Rectal smooth muscle tissue (tissue), 1 donor: ENCODE data around the gene RPS13.
"Not testable (repeated sequence)": the region's sequence is repeated elsewhere in the genome, so short reads cannot be mapped to it uniquely, and the experiment has no call there.

Experiments used
- H3K27ac ChIP-seq: one replicate; pipeline ENCODE4 v1.7.0; 2013; ENCODE audit warnings: low read depth, low read length, inconsistent platforms
- H3K27me3 ChIP-seq: one replicate; pipeline ENCODE4 v1.7.0; 2013; ENCODE audit warnings: low read length; ENCODE audit not compliant: control insufficient read depth, insufficient read depth
- H3K36me3 ChIP-seq: one replicate; pipeline ENCODE4 v1.7.0; 2013; ENCODE audit warnings: low read length; ENCODE audit not compliant: control insufficient read depth, insufficient read depth
- H3K4me1 ChIP-seq: one replicate; pipeline ENCODE4 v1.7.0; 2013; ENCODE audit warnings: low read length; ENCODE audit not compliant: control insufficient read depth, insufficient read depth
- H3K4me3 ChIP-seq: one replicate; pipeline ENCODE4 v1.7.0; 2013; ENCODE audit warnings: low read length
- H3K9ac ChIP-seq: one replicate; pipeline ENCODE4 v1.7.0; 2013; ENCODE audit warnings: low read length

Gene RPS13

GRCh38 chr11:17077520-17078401, at the start of gene RPS13:
Gene RPS13 (minus strand): TSS chr11:17077667. CDS start chr11:17077641, 26 bp downstream.
- Histone ChIP-seq H3K27me3 (no peaks in the 10 kb centered on the region), H3K9ac (peak within 1 kb of the TSS; percentile 58), H3K4me3 (peak within 1 kb of the TSS; percentile 68), H3K36me3 (peaks cover 13% of the 10 kb centered on the region), H3K4me1 (peaks cover 3% of the 10 kb centered on the region), H3K27ac (peak within 1 kb of the TSS; percentile 77)

DNA sequence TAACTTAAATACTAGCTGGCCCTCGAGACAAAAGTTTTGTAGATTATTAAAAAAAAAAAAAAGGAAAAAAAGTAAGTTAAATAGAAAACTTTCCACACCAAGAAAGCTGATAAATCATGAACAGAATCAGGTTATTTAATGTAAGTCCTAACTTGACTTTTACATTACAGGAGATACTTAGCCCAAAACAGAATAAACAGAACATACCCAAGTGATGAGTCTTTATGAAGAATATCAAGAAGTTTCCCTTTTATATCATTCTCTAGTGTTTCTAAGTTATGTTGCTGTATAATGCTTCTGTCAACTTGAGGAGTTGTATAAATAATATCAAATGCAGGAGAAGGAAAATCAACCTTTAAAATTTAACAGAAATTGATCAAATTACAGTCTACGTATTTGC, 44.5 kb upstream of the RPS13 start:
- Histone ChIP-seq H3K4me3 (no peak overlapping the region), H3K9ac (no peak overlapping the region), H3K4me1 (no peaks in the 10 kb centered on the region), H3K27me3 (no peaks in the 10 kb centered on the region), H3K36me3 (peaks cover 3% of the 10 kb centered on the region), H3K27ac (no peak overlapping the region)

GRCh38 chr11:17117262-17117661, 39.8 kb upstream of the RPS13 start:
- no peak overlapping the region for H3K4me3 ChIP-seq
- H3K36me3 ChIP-seq, result peaks cover 6% of the 10 kb centered on the region
- H3K27ac ChIP-seq, result no peak overlapping the region
- H3K27me3 ChIP-seq, result no peaks in the 10 kb centered on the region
- no peak overlapping the region for H3K9ac ChIP-seq
- H3K4me1 ChIP-seq, result no peaks in the 10 kb centered on the region

DNA sequence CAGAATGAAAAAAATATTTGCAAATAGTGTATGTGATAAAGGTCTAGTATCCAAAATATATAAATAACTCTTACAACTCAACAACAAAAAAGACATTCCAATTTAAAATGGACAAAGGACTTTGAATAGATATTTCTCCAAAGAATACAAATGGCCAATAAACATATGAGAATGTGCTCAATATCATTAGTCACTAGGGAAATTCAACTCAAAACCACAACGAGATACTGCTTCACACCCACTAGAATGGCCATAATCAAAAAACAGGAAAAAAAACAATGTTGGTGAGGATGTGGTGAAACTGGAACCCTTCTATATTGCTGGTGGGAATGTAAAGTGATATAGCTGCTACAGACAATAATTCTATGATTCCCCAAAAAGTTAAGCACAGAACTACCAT, 38.6 kb upstream of the RPS13 start:
- H3K27ac ChIP-seq, result no peak overlapping the region
- no peak overlapping the region for H3K9ac ChIP-seq
- no peaks in the 10 kb centered on the region for H3K27me3 ChIP-seq
- no peaks in the 10 kb centered on the region for H3K4me1 ChIP-seq
- peaks cover 6% of the 10 kb centered on the region for H3K36me3 ChIP-seq
- H3K4me3 ChIP-seq, result no peak overlapping the region

DNA sequence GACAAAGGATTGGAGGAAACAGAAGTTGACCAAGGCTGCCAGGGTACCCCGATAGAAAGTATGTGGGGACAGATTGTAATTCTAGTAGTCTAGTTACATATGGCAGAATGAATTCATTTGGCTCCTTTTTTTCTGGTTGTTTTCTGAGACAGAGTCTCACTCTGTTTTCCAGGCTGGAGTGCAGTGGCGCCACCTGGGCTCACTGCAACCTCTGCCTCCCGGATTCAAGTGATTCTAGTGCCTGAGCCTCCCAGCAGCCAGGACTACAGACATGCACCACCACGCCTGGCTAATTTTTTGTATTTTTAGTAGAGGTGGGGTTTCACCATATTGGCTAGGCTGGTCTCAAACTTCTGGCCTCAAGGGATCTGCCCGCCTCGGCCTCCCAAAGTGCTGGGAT, 30.3 kb upstream of the RPS13 start:
- not testable (repeated sequence) for H3K4me1 ChIP-seq, H3K36me3 ChIP-seq

DNA sequence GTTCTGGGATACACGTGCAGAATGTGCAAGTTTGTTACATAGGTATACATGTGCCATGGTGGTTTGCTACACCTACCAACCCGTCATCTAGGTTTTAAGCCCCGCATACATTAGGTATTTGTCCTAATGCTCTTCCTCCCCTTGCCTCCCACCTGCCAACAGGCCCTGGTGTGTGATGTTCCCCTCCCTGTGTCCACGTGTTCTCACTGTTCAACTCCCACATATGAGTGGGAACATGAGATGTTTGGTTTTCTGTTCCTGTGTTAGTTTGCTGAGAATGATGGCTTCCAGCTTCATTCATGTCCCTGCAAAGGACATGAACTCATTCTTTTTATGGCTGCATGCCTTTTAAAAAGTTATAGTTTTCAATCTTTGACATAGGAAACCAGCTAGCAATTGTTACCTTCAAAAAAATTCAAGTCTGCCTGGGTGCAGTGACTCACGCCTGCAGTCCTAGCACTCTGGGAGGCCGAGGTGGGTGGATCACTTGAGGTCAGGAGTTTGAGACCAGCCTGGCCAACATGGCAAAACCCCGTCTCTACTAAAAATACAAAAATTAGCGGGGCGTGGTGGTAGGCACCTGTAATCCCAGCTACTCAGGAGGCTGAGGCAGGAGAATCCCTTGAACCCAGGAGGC, 28.1 kb upstream of the RPS13 start:
- H3K4me3 ChIP-seq, H3K9ac ChIP-seq, H3K27me3 ChIP-seq, H3K36me3 ChIP-seq, H3K27ac ChIP-seq, H3K4me1 ChIP-seq: not testable (repeated sequence)

More for the DNA sequence above, 30.3 kb upstream of the RPS13 start:
- not testable (repeated sequence) for H3K9ac ChIP-seq, H3K27me3 ChIP-seq, H3K27ac ChIP-seq, H3K4me3 ChIP-seq

DNA sequence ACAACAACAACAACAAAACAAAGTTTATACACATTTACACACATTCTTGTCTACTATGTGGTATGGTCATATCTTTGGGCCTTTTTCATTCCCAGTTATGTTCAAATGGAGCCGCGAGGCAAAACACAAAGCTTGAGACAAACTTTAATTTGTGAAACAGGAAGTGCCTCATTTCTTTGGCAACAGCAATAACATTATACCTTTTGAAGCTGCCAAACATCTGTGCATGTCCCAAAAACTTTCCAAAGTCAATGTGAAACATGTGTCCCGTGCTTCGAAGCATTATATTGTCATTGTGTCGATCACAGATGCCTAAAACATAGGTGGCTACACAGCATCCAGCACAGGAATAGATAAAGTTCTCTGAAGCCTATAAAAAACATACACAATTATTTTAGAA, 25.0 kb upstream of the RPS13 start:
- Histone ChIP-seq H3K4me3 (no peak overlapping the region), H3K27ac (no peak overlapping the region), H3K4me1 (no peaks in the 10 kb centered on the region), H3K36me3 (peaks cover 3% of the 10 kb centered on the region), H3K27me3 (no peaks in the 10 kb centered on the region), H3K9ac (no peak overlapping the region)

- no peak overlapping the region for H3K27ac ChIP-seq
- H3K36me3 ChIP-seq, result peaks cover 3% of the 10 kb centered on the region
- no peak overlapping the region for H3K4me3 ChIP-seq
- H3K9ac ChIP-seq, result no peak overlapping the region
- no peaks in the 10 kb centered on the region for H3K27me3 ChIP-seq
- H3K4me1 ChIP-seq, result no peaks in the 10 kb centered on the region
These were observed 21.2 kb upstream of the RPS13 start for GRCh38 chr11:17098658-17099057.

DNA sequence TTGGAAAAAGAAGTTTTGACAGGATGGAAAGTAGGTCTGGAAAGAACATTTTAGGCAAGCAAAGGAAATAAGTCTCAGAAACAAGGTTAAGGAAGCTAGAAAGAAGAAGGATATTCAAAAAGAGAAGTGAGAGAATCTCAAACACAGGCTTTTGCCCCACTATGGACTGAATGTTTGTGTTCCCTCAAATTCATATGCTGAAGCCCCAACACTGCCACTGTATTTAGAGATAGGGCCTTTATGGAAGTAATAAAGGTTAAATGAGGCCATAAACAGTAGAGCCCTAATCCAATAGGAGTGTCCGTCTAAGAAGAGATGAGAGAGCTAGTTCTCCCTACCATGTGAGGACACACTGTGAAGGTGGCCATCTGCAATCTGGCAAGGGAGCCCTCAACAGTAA, 20.6 kb upstream of the RPS13 start:
- no peak overlapping the region for H3K27ac ChIP-seq
- H3K27me3 ChIP-seq, result no peaks in the 10 kb centered on the region
- no peaks in the 10 kb centered on the region for H3K4me1 ChIP-seq
- no peak overlapping the region for H3K4me3 ChIP-seq
- H3K9ac ChIP-seq, result no peak overlapping the region
- H3K36me3 ChIP-seq, result peaks cover 3% of the 10 kb centered on the region

- not testable (repeated sequence) for H3K27me3 ChIP-seq, H3K36me3 ChIP-seq, H3K27ac ChIP-seq, H3K4me1 ChIP-seq, H3K9ac ChIP-seq, H3K4me3 ChIP-seq
These were observed 8.5 kb upstream of the RPS13 start for GRCh38 chr11:17085976-17086375.

GRCh38 chr11:17077240-17077519, 287 bp downstream of the RPS13 start:
- Histone ChIP-seq H3K27ac (peak overlapping the region; percentile 77), H3K4me1 (peaks cover 3% of the 10 kb centered on the region), H3K36me3 (peaks cover 13% of the 10 kb centered on the region), H3K27me3 (no peaks in the 10 kb centered on the region), H3K4me3 (peak overlapping the region; percentile 68), H3K9ac (peak overlapping the region; percentile 58)

GRCh38 chr11:17076517-17077239, 789 bp downstream of the RPS13 start:
- H3K4me3 ChIP-seq, result peak overlapping the region; percentile 68
- H3K27ac ChIP-seq, result peak overlapping the region; percentile 77
- H3K4me1 ChIP-seq, result peaks cover 3% of the 10 kb centered on the region
- H3K36me3 ChIP-seq, result peaks cover 13% of the 10 kb centered on the region
- no peaks in the 10 kb centered on the region for H3K27me3 ChIP-seq
- H3K9ac ChIP-seq, result peak overlapping the region; percentile 58
